Measurements from ENCODE around the gene MYRFL. TPM values are rescaled to one million over a fixed set of nuclear protein-coding genes. Genes with fewer than 3 reads are reported as not detected.
A peak's percentile ranks its signal among the peaks of the same experiment; 100 is the strongest.
"Not testable (repeated sequence)": the region's sequence is repeated elsewhere in the genome, so short reads cannot be mapped to it uniquely, and the experiment has no call there.

The MYRFL gene
- total RNA-seq, 1 donor from 2014 or later, result 0.95 TPM

GRCh38 chr12:69843608-69844007 is 18.6 kb downstream of the MYRFL start:
- no peak for DNase-seq (ENCODE audit: low spot score)

- peak; percentile 68 for DNase-seq (ENCODE audit: low spot score)
These were observed 19.4 kb downstream of the MYRFL start for GRCh38 chr12:69844416-69844815.

- no peak for DNase-seq (ENCODE audit: low spot score)
These were observed 19.8 kb downstream of the MYRFL start for GRCh38 chr12:69844836-69845235.

GRCh38 chr12:69846976-69847375 is 21.9 kb downstream of the MYRFL start:
- no peak for DNase-seq (ENCODE audit: low spot score)

- DNase-seq (ENCODE audit: low spot score), result no peak
These were observed 26.9 kb downstream of the MYRFL start for GRCh38 chr12:69851976-69852375.

GRCh38 chr12:69853176-69853961 is 28.3 kb downstream of the MYRFL start:
- not testable (repeated sequence) for DNase-seq (ENCODE audit: low spot score)

GRCh38 chr12:69866698-69867097 is 41.7 kb downstream of the MYRFL start:
- DNase-seq (ENCODE audit: low spot score), result no peak

GRCh38 chr12:69868695-69869094 is 43.7 kb downstream of the MYRFL start:
- DNase-seq (ENCODE audit: low spot score), result no peak

- no peak for DNase-seq (ENCODE audit: low spot score)
These were observed 47.8 kb downstream of the MYRFL start for GRCh38 chr12:69872804-69873203.

GRCh38 chr12:69873429-69873828 is 48.4 kb downstream of the MYRFL start:
- DNase-seq (ENCODE audit: low spot score), result no peak

- DNase-seq (ENCODE audit: low spot score), result no peak
These were observed 49.6 kb downstream of the MYRFL start for GRCh38 chr12:69874606-69875005.

GRCh38 chr12:69875416-69875935 is 50.4 kb downstream of the MYRFL start:
- no peak for DNase-seq (ENCODE audit: low spot score)

GRCh38 chr12:69879007-69879960 is 54.3 kb downstream of the MYRFL start:
- DNase-seq (ENCODE audit: low spot score), result peak; percentile 81

- no peak for DNase-seq (ENCODE audit: low spot score)
These were observed 55.5 kb downstream of the MYRFL start for GRCh38 chr12:69880571-69880970.

- DNase-seq (ENCODE audit: low spot score), result no peak
These were observed 56.7 kb downstream of the MYRFL start for GRCh38 chr12:69881771-69882170.

- no peak for DNase-seq (ENCODE audit: low spot score)
These were observed 59.4 kb downstream of the MYRFL start for GRCh38 chr12:69884386-69884785.

GRCh38 chr12:69885658-69886057 is 60.6 kb downstream of the MYRFL start:
- DNase-seq (ENCODE audit: low spot score), result no peak

GRCh38 chr12:69886109-69886508 is 61.1 kb downstream of the MYRFL start:
- DNase-seq (ENCODE audit: low spot score), result no peak

GRCh38 chr12:69886715-69887114 is 61.7 kb downstream of the MYRFL start:
- DNase-seq (ENCODE audit: low spot score), result no peak

GRCh38 chr12:69888901-69889300 is 63.9 kb downstream of the MYRFL start:
- no peak for DNase-seq (ENCODE audit: low spot score)

GRCh38 chr12:69894800-69895383 is 69.9 kb downstream of the MYRFL start:
- DNase-seq (ENCODE audit: low spot score), result no peak
